Endothelial cell of umbilical vein (primary cell): ENCODE measurements around the gene S100A5. TPM values are rescaled to one million over a fixed set of nuclear protein-coding genes. Genes with fewer than 3 reads are reported as not detected.

ENCODE experiments used
- BruUV-seq: library from RNA; stranded (reverse); fragments of 400-500 nt; replicated peaks from 2 replicates; lab custom pipeline; 2021; lab: Mats Ljungman, UMichigan
- CTCF ChIA-PET: fragments of 300-600, 350-600 bp; sonication (Branson Sonifier 250); formaldehyde crosslinking; loops from one replicate; lab custom pipeline; 2021; ENCODE audit warnings: antibody characterized with exemption, inconsistent platforms; lab: Charles Lee
- POLR2A ChIA-PET: fragments of 300-600, 350-600 bp; sonication (Branson Sonifier 250); formaldehyde crosslinking; loops from one replicate; lab custom pipeline; 2021; ENCODE audit warnings: antibody characterized with exemption, inconsistent platforms; lab: Charles Lee
- DNase-seq: peaks from one replicate; pipeline ENCODE4 v3.0.0-alpha.2; 2011; ENCODE audit warnings: low read depth, low spot score
- FAIRE-seq: peaks from 2 replicates; lab custom pipeline; 2011; peaks lifted over from hg19 to GRCh38; lab: Jason Lieb, UNC
- H2AFZ ChIP-seq: 2 replicates; pipeline ENCODE4 v1.6.0; 2012; ENCODE audit warnings: low read depth, low read length, control low read depth, inconsistent platforms
- H3K27ac ChIP-seq: 2 replicates; pipeline ENCODE4 v1.5.1; 2011; ENCODE audit warnings: low read depth, mild to moderate bottlenecking, control low read depth, low read length, moderate library complexity; ENCODE audit not compliant: insufficient read depth
- H3K27me3 ChIP-seq, 2 experiments: 2 replicates each; pipeline versions ENCODE4 v1.6.0 to v1.6.1; 2011; ENCODE audit warnings: low read length in 2 of 2, mixed read lengths in 1 of 2; ENCODE audit not compliant: control insufficient read depth in 2 of 2, insufficient read depth in 2 of 2
- H3K36me3 ChIP-seq, 2 experiments: 2 replicates in 1 of 2; 3 replicates in 1 of 2; pipeline ENCODE4 v1.5.1; 2011; ENCODE audit warnings: low read length in 2 of 2, mild to moderate bottlenecking in 1 of 2, moderate library complexity in 1 of 2; ENCODE audit not compliant: control insufficient read depth in 2 of 2, insufficient read depth in 2 of 2; ENCODE audit errors: extremely low read depth in 1 of 2
- H3K4me1 ChIP-seq: 3 replicates; pipeline ENCODE4 v1.5.1; 2011; ENCODE audit warnings: mild to moderate bottlenecking, low read length; ENCODE audit not compliant: control insufficient read depth, insufficient read depth; ENCODE audit errors: extremely low read depth
- H3K4me2 ChIP-seq: 2 replicates; pipeline ENCODE4 v1.6.1; 2011; ENCODE audit warnings: low read length, control low read depth, mixed read lengths; ENCODE audit not compliant: insufficient read depth
- H3K4me3 ChIP-seq, 3 experiments: fragments of 200-600 bp in 1 of 3; sonication (generic), shearing (Covaris generic) in 1 of 3; replicated peaks in 1 of 3; 2 replicates each; pipeline ENCODE4 v1.5.1; 2011 to 2016; ENCODE audit warnings: control low read depth in 3 of 3, low read length in 3 of 3, mild to moderate bottlenecking in 2 of 3, inconsistent platforms in 1 of 3, low read depth in 1 of 3, moderate library complexity in 1 of 3; ENCODE audit not compliant: insufficient read depth in 1 of 3
- H3K79me2 ChIP-seq: 2 replicates; pipeline ENCODE4 v1.6.0; 2012; ENCODE audit warnings: low read length, inconsistent platforms; ENCODE audit not compliant: control insufficient read depth, insufficient read depth
- H3K9ac ChIP-seq: replicated peaks from 2 replicates; pipeline ENCODE3; 2011; ENCODE audit warnings: low read length, control low read depth; ENCODE audit not compliant: insufficient read depth; ENCODE audit errors: extremely low read depth
- H3K9me1 ChIP-seq: replicated peaks from 3 replicates; pipeline ENCODE4 v1.6.0; 2011; ENCODE audit warnings: mild to moderate bottlenecking, low read length; ENCODE audit not compliant: control insufficient read depth, insufficient read depth; ENCODE audit errors: extremely low read depth
- H3K9me3 ChIP-seq: replicated peaks from 2 replicates; pipeline ENCODE4 v1.5.1; 2012; ENCODE audit warnings: low read length, inconsistent platforms; ENCODE audit not compliant: control insufficient read depth, insufficient read depth
- H4K20me1 ChIP-seq: replicated peaks from 2 replicates; pipeline ENCODE3; 2011; ENCODE audit warnings: mild to moderate bottlenecking, low read length; ENCODE audit not compliant: control insufficient read depth, insufficient read depth; ENCODE audit errors: extremely low read depth
- FOS ChIP-seq: IDR thresholded peaks from 2 replicates; pipeline ENCODE4 v1.6.1; 2011; ENCODE audit warnings: mild to moderate bottlenecking, low read length, moderate library complexity, borderline replicate concordance; ENCODE audit not compliant: insufficient read depth
- GATA2 ChIP-seq: IDR thresholded peaks from 2 replicates; pipeline ENCODE4 v1.7.0; 2011; ENCODE audit warnings: low read depth, mild to moderate bottlenecking, moderate library complexity, mixed read lengths, low read length; ENCODE audit not compliant: insufficient read length, insufficient read depth
- JUN ChIP-seq: IDR thresholded peaks from 2 replicates; pipeline ENCODE4 v1.6.1; 2011; ENCODE audit warnings: borderline replicate concordance, low read depth; ENCODE audit not compliant: insufficient read length, insufficient read depth
- POLR2A ChIP-seq: IDR thresholded peaks from 2 replicates; pipeline ENCODE4 v1.6.1; 2012; ENCODE audit warnings: low read depth, mild to moderate bottlenecking, control low read depth, low read length
- POLR2AphosphoS5 ChIP-seq: IDR thresholded peaks from 2 replicates; pipeline ENCODE4 v1.6.1; 2012; ENCODE audit warnings: low read depth, mild to moderate bottlenecking, control low read depth, low read length, moderate library complexity; ENCODE audit not compliant: insufficient read depth
- dilution Hi-C: fragments of 300-500 bp; cut with MboI; formaldehyde crosslinking; loops from one replicate; pipeline ENCODE4 v1.15.0; 2019; ENCODE audit warnings: low sequenced_read_pairs; ENCODE audit not compliant: extremely low pct_ligation_motif_present
- intact Hi-C: fragments of 100-400 bp; cut with micrococcal nuclease; formaldehyde crosslinking; loops from one replicate; pipeline ENCODE4 v1.10.0; 2022
- polyA plus RNA-seq, 4 experiments: library from polyadenylated mRNA; depleted of rRNA in 3 of 4; stranded (reverse) in 3 of 4; unstranded in 1 of 4; fragments of >200 nt; gene quantifications; 2 replicates each; pipeline versions ENCODE4 v1.2.1 to v1.2.3, GENCODE V29; 2011 to 2012; ENCODE audit warnings: missing spikeins in 1 of 4
- total RNA-seq: library from RNA; stranded (reverse); gene quantifications from 2 replicates; pipeline ENCODE4 v1.2.3, GENCODE V29; 2021
- TF ChIP-seq, protein P1 (sequence below): IDR thresholded peaks from 2 replicates; pipeline ENCODE4 v1.6.1; 2011; ENCODE audit not compliant: insufficient read depth, insufficient read length

The S100A5 gene
- total and polyA plus RNA-seq, 2 donors (not counting 3 experiments of a cell fraction or from before 2014, with no cell fraction given) = not detected

GRCh38 chr1:153527683-153528040 lies 13.1 kb downstream of the S100A5 start:
- POLR2A ChIA-PET = no interaction called here
- DNase-seq (no peak), FAIRE-seq (no peak)
- Histone ChIP-seq H3K27ac (no peak overlapping the region), H3K9me3 (no peaks in the 10 kb centered on the region), H3K4me2 (no peak overlapping the region), H3K4me3 (no peak overlapping the region), H3K79me2 (no peaks in the 10 kb centered on the region), H3K27me3 (no peaks in the 10 kb centered on the region), H2AFZ (no peak overlapping the region), H3K9ac (no peak overlapping the region), H3K9me1 (no peaks in the 10 kb centered on the region), H4K20me1 (no peaks in the 10 kb centered on the region), H3K4me1 (peaks cover 16% of the 10 kb centered on the region), H3K36me3 (no peaks in the 10 kb centered on the region)
- BruUV-seq = no TSS peak
- no peak for TF ChIP-seq POLR2A
- no peak for TF ChIP-seq JUN
- TF ChIP-seq, protein P1, sequence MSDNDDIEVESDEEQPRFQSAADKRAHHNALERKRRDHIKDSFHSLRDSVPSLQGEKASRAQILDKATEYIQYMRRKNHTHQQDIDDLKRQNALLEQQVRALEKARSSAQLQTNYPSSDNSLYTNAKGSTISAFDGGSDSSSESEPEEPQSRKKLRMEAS = no peak
- TF ChIP-seq GATA2 = no peak
- TF ChIP-seq POLR2AphosphoS5 = no peak
- CTCF ChIA-PET = no interaction called here
- intact Hi-C loops (no loop called here), dilution Hi-C loops (no loop called here)

DNA sequence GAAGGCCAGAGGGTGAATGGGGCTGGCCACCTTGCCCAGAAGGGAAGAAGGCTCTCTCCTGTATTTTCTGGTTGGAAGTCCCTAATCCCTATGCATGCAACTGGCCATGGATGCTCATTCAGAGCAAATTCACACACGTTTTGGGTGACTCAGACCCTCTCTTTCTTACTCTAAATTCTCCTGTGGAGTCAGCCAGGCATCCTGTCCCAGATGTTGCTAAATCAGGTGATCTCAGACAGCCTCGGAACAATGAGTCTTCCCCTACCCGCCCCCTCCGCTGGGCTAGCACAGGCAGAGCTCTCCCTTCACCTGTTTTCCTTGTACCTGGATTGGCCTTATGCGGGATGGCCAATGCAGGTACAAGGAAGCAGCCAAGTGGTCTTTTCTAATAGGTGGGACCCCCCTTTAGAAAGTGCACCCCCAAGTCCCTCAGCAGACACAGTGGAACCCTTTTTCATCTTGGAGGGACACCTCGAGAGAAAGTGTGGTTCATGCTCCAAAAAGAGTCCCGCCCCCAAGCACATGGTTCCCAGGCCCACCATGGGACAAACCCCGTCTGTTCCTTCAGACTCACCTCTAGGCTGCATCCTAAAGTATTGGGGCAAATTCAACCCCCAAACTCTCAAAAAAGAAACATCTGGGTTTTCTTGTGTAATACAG lies 13.6 kb downstream of the S100A5 start:
- Histone ChIP-seq H4K20me1 (no peaks in the 10 kb centered on the region), H3K4me3 (no peak overlapping the region), H3K79me2 (no peaks in the 10 kb centered on the region), H3K9me1 (no peaks in the 10 kb centered on the region), H3K4me2 (no peak overlapping the region), H3K36me3 (no peaks in the 10 kb centered on the region), H3K9ac (no peak overlapping the region), H3K27me3 (no peaks in the 10 kb centered on the region), H3K4me1 (peaks cover 11% of the 10 kb centered on the region), H2AFZ (no peak overlapping the region), H3K27ac (no peak overlapping the region), H3K9me3 (no peaks in the 10 kb centered on the region)
- TF ChIP-seq JUN (no peak), POLR2A (no peak), GATA2 (no peak), POLR2AphosphoS5 (no peak), FOS (no peak)
- TF ChIP-seq, protein P1 = no peak
- no peak for DNase-seq
- dilution Hi-C loops (no loop called here), intact Hi-C loops (no loop called here)
- POLR2A ChIA-PET = interaction anchor here (1.1 kb wide), 1 partner anchor 40 kb away, joined by 3 read pairs; no protein-coding TSS in a partner anchor
- BruUV-seq = no TSS peak
- FAIRE-seq = no peak
- CTCF ChIA-PET = interaction anchor here (2.2 kb wide), 1 partner anchor 45 kb away, joined by 10 read pairs; no protein-coding TSS in a partner anchor
